IMR-90 (cell line): ENCODE results near the gene NDUFA7. TPM values are rescaled to one million over a fixed set of nuclear protein-coding genes. Genes with fewer than 3 reads are reported as not detected.

Experiments
- ATAC-seq: fragments of 200-7000 bp; cut with Tn5 transposase; 2 replicates; pipeline ENCODE4 v1.9.1; 2020; ENCODE audit warnings: low read depth, mild to moderate bottlenecking, moderate library complexity
- BruUV-seq: library from RNA; stranded (reverse); fragments of 400-500 nt; replicated peaks from 2 replicates; lab custom pipeline; 2021; lab: Mats Ljungman, UMichigan
- CTCF ChIA-PET: fragments of 300-600 bp; formaldehyde crosslinking; extraction: SDS; loops from one replicate; lab custom pipeline; 2021; ENCODE audit warnings: antibody characterized with exemption; lab: Yijun Ruan, JAX
- POLR2A ChIA-PET: fragments of 300-600 bp; sonication (Branson Sonifier 250); formaldehyde crosslinking; loops from one replicate; lab custom pipeline; 2022; ENCODE audit warnings: antibody characterized with exemption; ENCODE audit not compliant: unreplicated experiment; lab: Charles Lee
- DNase-seq: peaks from one replicate; pipeline ENCODE4 v3.0.0; 2013
- H2AFZ ChIP-seq: replicated peaks from 2 replicates; pipeline ENCODE3; 2013; ENCODE audit warnings: low read length, mild to moderate bottlenecking; ENCODE audit not compliant: poor library complexity
- H2AK5ac ChIP-seq: 2 replicates; pipeline ENCODE4 v1.6.1; 2013; ENCODE audit warnings: low read depth, low read length, inconsistent platforms
- H2AK9ac ChIP-seq: replicated peaks from 2 replicates; pipeline ENCODE3; 2013; ENCODE audit warnings: mild to moderate bottlenecking, low read depth, low read length, moderate library complexity; ENCODE audit not compliant: poor library complexity
- H2BK120ac ChIP-seq: 2 replicates; pipeline ENCODE4 v1.6.1; 2013; ENCODE audit warnings: low read depth, low read length, inconsistent platforms
- H2BK15ac ChIP-seq: 3 replicates; pipeline ENCODE4 v1.6.1; 2013; ENCODE audit warnings: low read depth, low read length, inconsistent platforms
- H2BK20ac ChIP-seq: 2 replicates; pipeline ENCODE4 v1.6.1; 2013; ENCODE audit warnings: low read depth, mild to moderate bottlenecking, inconsistent platforms, low read length, moderate library complexity
- H2BK5ac ChIP-seq: 2 replicates; pipeline ENCODE4 v1.6.1; 2013; ENCODE audit warnings: mild to moderate bottlenecking, low read depth, low read length, inconsistent platforms; ENCODE audit not compliant: poor library complexity, severe bottlenecking
- H3K14ac ChIP-seq: replicated peaks from 2 replicates; pipeline ENCODE4 v1.6.1; 2013; ENCODE audit warnings: low read depth, low read length, inconsistent platforms
- H3K18ac ChIP-seq: 2 replicates; pipeline ENCODE4 v1.6.1; 2013; ENCODE audit warnings: low read depth, low read length, control low read depth
- H3K23ac ChIP-seq: 2 replicates; pipeline ENCODE4 v1.6.1; 2013; ENCODE audit warnings: low read depth, low read length, inconsistent platforms
- H3K27ac ChIP-seq: 2 replicates; pipeline ENCODE4 v1.5.1; 2013; ENCODE audit warnings: mild to moderate bottlenecking, control low read depth, low read length; ENCODE audit not compliant: insufficient read depth
- H3K27me3 ChIP-seq: 2 replicates; pipeline ENCODE4 v1.6.1; 2013; ENCODE audit warnings: low read length; ENCODE audit not compliant: control insufficient read depth, insufficient read depth
- H3K36me3 ChIP-seq: 2 replicates; pipeline ENCODE4 v1.6.1; 2013; ENCODE audit warnings: low read length, mixed read lengths; ENCODE audit not compliant: control insufficient read depth, insufficient read depth
- H3K4ac ChIP-seq: 2 replicates; pipeline ENCODE4 v1.6.1; 2013; ENCODE audit warnings: low read depth, low read length, inconsistent platforms
- H3K4me1 ChIP-seq: 2 replicates; pipeline ENCODE4 v1.6.1; 2013; ENCODE audit warnings: low read length, mixed read lengths; ENCODE audit not compliant: control insufficient read depth, insufficient read depth
- H3K4me2 ChIP-seq: 2 replicates; pipeline ENCODE4 v1.6.1; 2013; ENCODE audit warnings: low read depth, mild to moderate bottlenecking, control low read depth, low read length, moderate library complexity
- H3K4me3 ChIP-seq: 2 replicates; pipeline ENCODE4 v1.5.1; 2013; ENCODE audit warnings: low read depth, mild to moderate bottlenecking, control low read depth, low read length, moderate library complexity; ENCODE audit not compliant: insufficient read depth
- H3K56ac ChIP-seq: 2 replicates; pipeline ENCODE4 v1.6.1; 2013; ENCODE audit warnings: low read length, inconsistent platforms; ENCODE audit not compliant: insufficient read depth; ENCODE audit errors: extremely low read depth
- H3K79me1 ChIP-seq, 2 experiments: 2 replicates each; pipeline ENCODE4 v1.6.1; 2013; ENCODE audit warnings: low read length in 2 of 2, inconsistent platforms in 1 of 2, low read depth in 1 of 2
- H3K9ac ChIP-seq: 2 replicates; pipeline ENCODE4 v1.6.1; 2013; ENCODE audit warnings: low read depth, low read length, control low read depth
- H3K9me1 ChIP-seq: 2 replicates; pipeline ENCODE4 v1.6.1; 2013; ENCODE audit warnings: low read length, inconsistent platforms; ENCODE audit not compliant: insufficient read depth
- H3K9me3 ChIP-seq: 2 replicates; pipeline ENCODE4 v1.6.1; 2013; ENCODE audit warnings: low read length; ENCODE audit not compliant: control insufficient read depth, insufficient read depth
- H4K20me1 ChIP-seq: 2 replicates; pipeline ENCODE4 v1.6.1; 2013; ENCODE audit warnings: low read length, inconsistent platforms; ENCODE audit not compliant: insufficient read depth
- H4K5ac ChIP-seq: 2 replicates; pipeline ENCODE4 v1.6.1; 2013; ENCODE audit warnings: mild to moderate bottlenecking, low read depth, low read length, control low read depth
- H4K8ac ChIP-seq, 2 experiments: 2 replicates each; pipeline ENCODE4 v1.6.1; 2013; ENCODE audit warnings: low read depth in 2 of 2, low read length in 2 of 2, control low read depth in 1 of 2, inconsistent platforms in 1 of 2
- H4K91ac ChIP-seq: 2 replicates; pipeline ENCODE4 v1.6.1; 2013; ENCODE audit warnings: low read depth, low read length, inconsistent platforms; ENCODE audit not compliant: insufficient read depth
- BHLHE40 ChIP-seq: fragments of 150-350 bp; IDR thresholded peaks from 2 replicates; pipeline ENCODE4 v1.6.1; 2016; ENCODE audit warnings: mild to moderate bottlenecking, low read depth, low read length
- CEBPB ChIP-seq: IDR thresholded peaks from 2 replicates; pipeline ENCODE4 v1.6.1; 2012; ENCODE audit warnings: low read depth, low read length, improper control_type of control experiment
- ELK1 ChIP-seq: fragments of 150-350 bp; IDR thresholded peaks from 2 replicates; pipeline ENCODE4 v1.6.1; 2016; ENCODE audit warnings: low read depth, mild to moderate bottlenecking, low read length, moderate library complexity, borderline replicate concordance
- FOS ChIP-seq: fragments of 150-350 bp; IDR thresholded peaks from 2 replicates; pipeline ENCODE4 v1.6.1; 2016; ENCODE audit warnings: low read depth, low read length
- MAFK ChIP-seq: IDR thresholded peaks from 2 replicates; pipeline ENCODE4 v1.6.1; 2012; ENCODE audit warnings: low read depth, low read length, improper control_type of control experiment
- MAZ ChIP-seq: IDR thresholded peaks from 2 replicates; pipeline ENCODE4 v1.6.1; 2012; ENCODE audit warnings: low read depth, mild to moderate bottlenecking, low read length, improper control_type of control experiment, moderate library complexity, borderline replicate concordance
- MXI1 ChIP-seq: IDR thresholded peaks from 2 replicates; pipeline ENCODE4 v1.6.1; 2012; ENCODE audit warnings: low read depth, mild to moderate bottlenecking, low read length, moderate library complexity, borderline replicate concordance
- NFE2L2 ChIP-seq: fragments of 150-350 bp; IDR thresholded peaks from 2 replicates; pipeline ENCODE4 v1.6.1; 2016; ENCODE audit warnings: low read depth, mild to moderate bottlenecking, low read length
- POLR2A ChIP-seq: IDR thresholded peaks from 2 replicates; pipeline ENCODE4 v1.6.1; 2012; ENCODE audit warnings: mild to moderate bottlenecking, low read depth, low read length
- RAD21 ChIP-seq: IDR thresholded peaks from 2 replicates; pipeline ENCODE4 v1.6.1; 2012; ENCODE audit warnings: low read length, improper control_type of control experiment
- RCOR1 ChIP-seq: IDR thresholded peaks from 2 replicates; pipeline ENCODE4 v1.6.1; 2012; ENCODE audit warnings: mild to moderate bottlenecking, low read length, improper control_type of control experiment; ENCODE audit not compliant: insufficient replicate concordance
- RFX5 ChIP-seq: IDR thresholded peaks from 2 replicates; pipeline ENCODE4 v1.8.0; 2012; ENCODE audit warnings: low read depth, mild to moderate bottlenecking, low read length, moderate library complexity
- SMC3 ChIP-seq: fragments of 150-350 bp; IDR thresholded peaks from 2 replicates; pipeline ENCODE4 v1.6.1; 2016; ENCODE audit warnings: low read depth, mild to moderate bottlenecking, antibody characterized with exemption, low read length, moderate library complexity
- WGBS, 2 experiments: methylation state at CpG; one replicate each; pipeline versions ENCODE4 v1.1.5 to v1.1.7; 2013; ENCODE audit warnings: missing lambda C conversion rate in 2 of 2; ENCODE audit not compliant: insufficient read length in 1 of 2; ENCODE audit errors: extremely low coverage in 2 of 2; 5-methylcytosine and 5-hydroxymethylcytosine counted together
- dilution Hi-C: fragments of 300-500 bp; cut with HindIII; formaldehyde crosslinking; loops from one replicate; pipeline ENCODE4 v1.14.3; 2018; ENCODE audit warnings: low sequenced_read_pairs; ENCODE audit not compliant: unreplicated experiment
- in situ Hi-C: fragments of 300-500 bp; cut with MboI; formaldehyde crosslinking; loops from 3 replicates; pipeline ENCODE4 v1.14.3; 2019; ENCODE audit warnings: low sequenced_read_pairs, inconsistent platforms, mixed read lengths
- intact Hi-C: fragments of 100-400 bp; cut with micrococcal nuclease; formaldehyde crosslinking; loops from 2 replicates; pipeline ENCODE4 v1.10.0; 2022
- polyA plus RNA-seq, 3 experiments: library from polyadenylated mRNA; depleted of rRNA; stranded (reverse); fragments of >200 nt; gene quantifications; 2 replicates each; pipeline ENCODE4 v1.2.3, GENCODE V29; 2012; ENCODE audit warnings: low replicate concordance in 1 of 3
- total RNA-seq: library from RNA; depleted of rRNA; stranded (reverse); fragments of >200 nt; gene quantifications from 2 replicates; pipeline ENCODE4 v1.2.3, GENCODE V29; 2012
- TF ChIP-seq, protein P1 (sequence below): fragments of 150-350 bp; IDR thresholded peaks from 2 replicates; pipeline ENCODE4 v1.6.1; 2017; ENCODE audit warnings: mild to moderate bottlenecking, antibody characterized with exemption, low read length, low read depth
- TF ChIP-seq, protein P2 (sequence below): conservative IDR thresholded peaks from 2 replicates; pipeline ENCODE4 v1.5.1; 2012; ENCODE audit warnings: mild to moderate bottlenecking, low read depth, low read length, improper control_type of control experiment

The NDUFA7 gene
- total and polyA plus RNA-seq, 2 of the 4 experiments (the other 2 are of a cell fraction), result 20.6 to 50.7 TPM

- dilution Hi-C loops (no loop called here), in situ Hi-C loops (no loop called here), intact Hi-C loops (no loop called here)
- H4K5ac ChIP-seq, result no peak overlapping the region
- no peak overlapping the region for H2BK15ac ChIP-seq
- no peak overlapping the region for H3K4me2 ChIP-seq
- no peak overlapping the region for H3K14ac ChIP-seq
- H3K27ac ChIP-seq, result no peak overlapping the region
- no peak overlapping the region for H2AK5ac ChIP-seq
- H4K91ac ChIP-seq, result no peak overlapping the region
- H3K56ac ChIP-seq, result no peak overlapping the region
- H4K20me1 ChIP-seq, result no peaks in the 10 kb centered on the region
- H3K4me3 ChIP-seq, result no peak overlapping the region
- no peak overlapping the region for H3K4ac ChIP-seq
- H3K4me1 ChIP-seq, result peaks cover 4% of the 10 kb centered on the region; the same call in 1 of the 2 replicates
- H2BK5ac ChIP-seq, result no peak overlapping the region
- H3K9ac ChIP-seq, result no peak overlapping the region
- H3K18ac ChIP-seq, result no peak overlapping the region
- H3K36me3 ChIP-seq, result no peaks in the 10 kb centered on the region
- no peak overlapping the region for H3K23ac ChIP-seq
- no peaks in the 10 kb centered on the region for H3K9me3 ChIP-seq
- H3K79me1 ChIP-seq, result no peaks in the 10 kb centered on the region
- POLR2A ChIA-PET, result no interaction called here
- TF ChIP-seq FOS, result no peak
- TF ChIP-seq RCOR1, result no peak
- no peak for TF ChIP-seq MXI1
- TF ChIP-seq, protein P1, sequence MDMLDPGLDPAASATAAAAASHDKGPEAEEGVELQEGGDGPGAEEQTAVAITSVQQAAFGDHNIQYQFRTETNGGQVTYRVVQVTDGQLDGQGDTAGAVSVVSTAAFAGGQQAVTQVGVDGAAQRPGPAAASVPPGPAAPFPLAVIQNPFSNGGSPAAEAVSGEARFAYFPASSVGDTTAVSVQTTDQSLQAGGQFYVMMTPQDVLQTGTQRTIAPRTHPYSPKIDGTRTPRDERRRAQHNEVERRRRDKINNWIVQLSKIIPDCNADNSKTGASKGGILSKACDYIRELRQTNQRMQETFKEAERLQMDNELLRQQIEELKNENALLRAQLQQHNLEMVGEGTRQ, result no peak
- no peak for TF ChIP-seq RFX5
- no peak for TF ChIP-seq CEBPB
- no peak for TF ChIP-seq POLR2A
- TF ChIP-seq BHLHE40, result no peak
- TF ChIP-seq MAFK, result no peak
- TF ChIP-seq MAZ, result no peak
- no peak for TF ChIP-seq SMC3
- TF ChIP-seq NFE2L2, result no peak
- TF ChIP-seq RAD21, result no peak
- TF ChIP-seq ELK1, result no peak
- TF ChIP-seq, protein P2, sequence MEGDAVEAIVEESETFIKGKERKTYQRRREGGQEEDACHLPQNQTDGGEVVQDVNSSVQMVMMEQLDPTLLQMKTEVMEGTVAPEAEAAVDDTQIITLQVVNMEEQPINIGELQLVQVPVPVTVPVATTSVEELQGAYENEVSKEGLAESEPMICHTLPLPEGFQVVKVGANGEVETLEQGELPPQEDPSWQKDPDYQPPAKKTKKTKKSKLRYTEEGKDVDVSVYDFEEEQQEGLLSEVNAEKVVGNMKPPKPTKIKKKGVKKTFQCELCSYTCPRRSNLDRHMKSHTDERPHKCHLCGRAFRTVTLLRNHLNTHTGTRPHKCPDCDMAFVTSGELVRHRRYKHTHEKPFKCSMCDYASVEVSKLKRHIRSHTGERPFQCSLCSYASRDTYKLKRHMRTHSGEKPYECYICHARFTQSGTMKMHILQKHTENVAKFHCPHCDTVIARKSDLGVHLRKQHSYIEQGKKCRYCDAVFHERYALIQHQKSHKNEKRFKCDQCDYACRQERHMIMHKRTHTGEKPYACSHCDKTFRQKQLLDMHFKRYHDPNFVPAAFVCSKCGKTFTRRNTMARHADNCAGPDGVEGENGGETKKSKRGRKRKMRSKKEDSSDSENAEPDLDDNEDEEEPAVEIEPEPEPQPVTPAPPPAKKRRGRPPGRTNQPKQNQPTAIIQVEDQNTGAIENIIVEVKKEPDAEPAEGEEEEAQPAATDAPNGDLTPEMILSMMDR, result no peak
- no peak overlapping the region for H2AFZ ChIP-seq
- no peak for ATAC-seq
- H4K8ac ChIP-seq, result no peak overlapping the region
- DNase-seq, result no peak
- H3K27me3 ChIP-seq, result peaks cover 46% of the 10 kb centered on the region
- H3K9me1 ChIP-seq, result no peaks in the 10 kb centered on the region
- CTCF ChIA-PET, result no interaction called here
- H2BK120ac ChIP-seq, result no peak overlapping the region
- H2AK9ac ChIP-seq, result no peak overlapping the region
- no TSS peak for BruUV-seq
- 35% methylated on average over 17 of the region's 27 CpGs; no CpG with 5 or more reads in 1 of the 2 experiments for WGBS, 2 experiments
- H2BK20ac ChIP-seq, result no peak overlapping the region
Measured at GRCh38 chr19:8336072-8336569, 14.9 kb upstream of the NDUFA7 start.
